H9 (cell line): ENCODE measurements around the gene BABAM1. TPM values are rescaled to one million over a fixed set of nuclear protein-coding genes. Genes with fewer than 3 reads are reported as not detected.

Experiments used
- DNase-seq: peaks from one replicate; pipeline ENCODE4 v3.0.0-alpha.2; 2017
- H2AFZ ChIP-seq: one replicate; pipeline ENCODE4 v1.6.1; 2013; ENCODE audit warnings: mild to moderate bottlenecking, low read length, control low read depth, moderate library complexity
- H2AK5ac ChIP-seq: 2 replicates; pipeline ENCODE4 v1.6.1; 2013; ENCODE audit warnings: low read length, control low read depth, mixed read lengths; ENCODE audit not compliant: insufficient read length
- H2BK120ac ChIP-seq: one replicate; pipeline ENCODE4 v1.6.1; 2013; ENCODE audit warnings: low read depth, mild to moderate bottlenecking, low read length, control low read depth, inconsistent platforms; ENCODE audit not compliant: poor library complexity, severe bottlenecking
- H2BK12ac ChIP-seq: 2 replicates; pipeline ENCODE4 v1.6.1; 2013; ENCODE audit warnings: low read length, control low read depth, mixed read lengths, low read depth; ENCODE audit not compliant: insufficient read length
- H2BK15ac ChIP-seq: 2 replicates; pipeline ENCODE4 v1.6.1; 2013; ENCODE audit warnings: low read depth, low read length, control low read depth
- H2BK20ac ChIP-seq: one replicate; pipeline ENCODE4 v1.6.1; 2013; ENCODE audit warnings: low read depth, mild to moderate bottlenecking, low read length, control low read depth, inconsistent platforms; ENCODE audit not compliant: poor library complexity, severe bottlenecking
- H2BK5ac ChIP-seq: 2 replicates; pipeline ENCODE4 v1.6.1; 2013; ENCODE audit warnings: low read length, control low read depth, mixed read lengths; ENCODE audit not compliant: insufficient read length
- H3K14ac ChIP-seq: 2 replicates; pipeline ENCODE4 v1.6.1; 2013; ENCODE audit warnings: low read length, control low read depth; ENCODE audit not compliant: insufficient read depth
- H3K18ac ChIP-seq: 2 replicates; pipeline ENCODE4 v1.6.1; 2013; ENCODE audit warnings: low read depth, mild to moderate bottlenecking, mixed read lengths, low read length, control low read depth; ENCODE audit not compliant: insufficient read length
- H3K23ac ChIP-seq: 2 replicates; pipeline ENCODE4 v1.6.1; 2013; ENCODE audit warnings: low read length, control low read depth, mixed read lengths, low read depth; ENCODE audit not compliant: insufficient read length
- H3K23me2 ChIP-seq: 2 replicates; pipeline ENCODE4 v1.6.1; 2013; ENCODE audit warnings: low read depth, mild to moderate bottlenecking, mixed read lengths, low read length, control low read depth; ENCODE audit not compliant: insufficient read length, poor library complexity, severe bottlenecking
- H3K27ac ChIP-seq: 2 replicates; pipeline ENCODE4 v1.5.1; 2013; ENCODE audit warnings: low read length, control low read depth, mixed read lengths, low read depth; ENCODE audit not compliant: insufficient read length
- H3K27me3 ChIP-seq: 2 replicates; pipeline ENCODE4 v1.6.1; 2013; ENCODE audit warnings: low read length, control low read depth, inconsistent platforms; ENCODE audit not compliant: insufficient read depth
- H3K4ac ChIP-seq: 2 replicates; pipeline ENCODE4 v1.6.1; 2013; ENCODE audit warnings: low read depth, mild to moderate bottlenecking, control low read depth, inconsistent platforms, low read length, moderate library complexity
- H3K4me1 ChIP-seq: 2 replicates; pipeline ENCODE4 v1.6.1; 2013; ENCODE audit warnings: low read length, control low read depth, inconsistent platforms; ENCODE audit not compliant: insufficient read depth
- H3K4me2 ChIP-seq: 2 replicates; pipeline ENCODE4 v1.6.1; 2013; ENCODE audit warnings: low read length, control low read depth, mixed read lengths; ENCODE audit not compliant: insufficient read length, insufficient read depth
- H3K56ac ChIP-seq: 2 replicates; pipeline ENCODE4 v1.6.1; 2013; ENCODE audit warnings: low read depth, mild to moderate bottlenecking, mixed read lengths, low read length, control low read depth; ENCODE audit not compliant: insufficient read length
- H3K79me1 ChIP-seq: 2 replicates; pipeline ENCODE4 v1.6.1; 2013; ENCODE audit warnings: low read depth, mild to moderate bottlenecking, moderate library complexity, low read length, control low read depth, inconsistent platforms; ENCODE audit not compliant: insufficient read depth, poor library complexity, severe bottlenecking
- H3K79me2 ChIP-seq: 2 replicates; pipeline ENCODE4 v1.6.1; 2013; ENCODE audit warnings: low read length, control low read depth, inconsistent platforms; ENCODE audit not compliant: insufficient read depth
- H3K9ac ChIP-seq: 2 replicates; pipeline ENCODE4 v1.6.1; 2013; ENCODE audit warnings: low read length, control low read depth, mixed read lengths; ENCODE audit not compliant: insufficient read length; ENCODE audit errors: extremely low read depth
- H3K9me3 ChIP-seq: one replicate; pipeline ENCODE4 v1.6.1; 2013; ENCODE audit warnings: low read depth, low read length, inconsistent platforms; ENCODE audit not compliant: control insufficient read depth
- H3T11ph ChIP-seq: one replicate; pipeline ENCODE4 v1.6.1; 2013; ENCODE audit warnings: mild to moderate bottlenecking, low read length, control low read depth, inconsistent platforms
- H4K20me1 ChIP-seq: one replicate; pipeline ENCODE4 v1.6.1; 2013; ENCODE audit not compliant: control insufficient read depth, insufficient read length, insufficient read depth
- H4K5ac ChIP-seq: 2 replicates; pipeline ENCODE4 v1.6.1; 2013; ENCODE audit warnings: low read depth, mild to moderate bottlenecking, mixed read lengths, low read length, control low read depth; ENCODE audit not compliant: insufficient read length
- H4K8ac ChIP-seq: replicated peaks from 2 replicates; pipeline ENCODE4 v1.6.1; 2013; ENCODE audit warnings: low read length, control low read depth, mixed read lengths, low read depth; ENCODE audit not compliant: insufficient read length
- H4K91ac ChIP-seq: 2 replicates; pipeline ENCODE4 v1.6.1; 2013; ENCODE audit warnings: low read depth, mild to moderate bottlenecking, moderate library complexity, mixed read lengths, low read length, control low read depth; ENCODE audit not compliant: insufficient read length
- H3K27ac Mint-ChIP-seq, 3 experiments: 2 replicates in 2 of 3; 3 replicates in 1 of 3; pipeline ENCODE4 v1.8.0; 2020 to 2021; ENCODE audit warnings: mixed read lengths in 3 of 3, mild to moderate bottlenecking in 1 of 3, moderate library complexity in 1 of 3
- H3K27me3 Mint-ChIP-seq: 2 replicates; pipeline ENCODE4 v1.8.0; 2021; ENCODE audit warnings: low read depth, mild to moderate bottlenecking, moderate library complexity, mixed read lengths
- H3K36me3 Mint-ChIP-seq, 3 experiments: 2 replicates in 2 of 3; 3 replicates in 1 of 3; pipeline ENCODE4 v1.8.0; 2020 to 2021; ENCODE audit warnings: low read depth in 3 of 3, mixed read lengths in 3 of 3; ENCODE audit not compliant: insufficient read depth in 1 of 3
- H3K4me1 Mint-ChIP-seq, 2 experiments: 2 replicates each; pipeline ENCODE4 v1.8.0; 2020; ENCODE audit warnings: mixed read lengths in 2 of 2
- H3K4me3 Mint-ChIP-seq, 2 experiments: 2 replicates in 1 of 2; 3 replicates in 1 of 2; pipeline ENCODE4 v1.8.0; 2020 to 2021; ENCODE audit warnings: mild to moderate bottlenecking in 2 of 2, mixed read lengths in 2 of 2, moderate library complexity in 1 of 2
- H3K9me3 Mint-ChIP-seq, 2 experiments: 2 replicates in 1 of 2; 3 replicates in 1 of 2; pipeline ENCODE4 v1.8.0; 2020; ENCODE audit warnings: mild to moderate bottlenecking in 2 of 2, mixed read lengths in 2 of 2, moderate library complexity in 1 of 2
- CTCF ChIP-seq: fragments of 200-600 bp; sonication (generic); conservative IDR thresholded peaks from 3 replicates; pipeline ENCODE4 v1.8.0; 2021; ENCODE audit warnings: antibody characterized with exemption, mild to moderate bottlenecking
- WGBS: extraction: QIAGEN DNeasy Blood & Tissue Kit; methylation state at CpG from one replicate; pipeline ENCODE4 v1.1.7; 2013; ENCODE audit warnings: missing lambda C conversion rate, low lambda C conversion rate, mixed read lengths; ENCODE audit not compliant: insufficient read length; ENCODE audit errors: extremely low coverage; 5-methylcytosine and 5-hydroxymethylcytosine counted together
- total RNA-seq: library from RNA; stranded (reverse); gene quantifications from 2 replicates; pipeline ENCODE4 v1.2.1, GENCODE V29; 2021

The BABAM1 gene
- total RNA-seq, 1 experiment from 2014 or later, result 130 TPM

GRCh38 chr19:17286263-17286662 is 19.0 kb downstream of the BABAM1 start:
- no peak overlapping the region for H3K56ac ChIP-seq
- no peaks in the 10 kb centered on the region for H3K79me2 ChIP-seq
- H3K23me2 ChIP-seq, result peaks cover 5% of the 10 kb centered on the region
- no peak overlapping the region for H2BK120ac ChIP-seq
- H3K18ac ChIP-seq, result no peak overlapping the region
- H3K14ac ChIP-seq, result no peak overlapping the region
- no peak overlapping the region for H2BK20ac ChIP-seq
- Mint-ChIP-seq H3K27me3 (peaks cover 7% of the 10 kb centered on the region), H3K4me1 (peaks cover 7 to 14% of the 10 kb centered on the region in 2 experiments; a peak in 3 of 4 replicates), H3K4me3 (no peak overlapping the region), H3K36me3 (peaks cover 18 to 24% (median 24%) of the 10 kb centered on the region in 3 experiments), H3K27ac (no peak overlapping the region), H3K9me3 (no peaks in the 10 kb centered on the region; a peak in 1 of 5 replicates)
- no peak overlapping the region for H3K23ac ChIP-seq
- DNase-seq, result no peak
- no peaks in the 10 kb centered on the region; the same call in 1 of the 2 replicates for H3K27me3 ChIP-seq
- peaks cover 4% of the 10 kb centered on the region for H4K20me1 ChIP-seq
- no peaks in the 10 kb centered on the region for H3K9me3 ChIP-seq
- H3T11ph ChIP-seq, result no peak overlapping the region
- H3K27ac ChIP-seq, result no peak overlapping the region
- H3K9ac ChIP-seq, result no peak overlapping the region
- no peak overlapping the region for H4K8ac ChIP-seq
- no peak overlapping the region for H2BK12ac ChIP-seq
- H3K4ac ChIP-seq, result no peak overlapping the region
- H2BK5ac ChIP-seq, result no peak overlapping the region
- H2BK15ac ChIP-seq, result no peak overlapping the region
- no peak overlapping the region for H2AK5ac ChIP-seq
- no peak overlapping the region for H2AFZ ChIP-seq
- H4K91ac ChIP-seq, result no peak overlapping the region
- H3K79me1 ChIP-seq, result no peaks in the 10 kb centered on the region
- H3K4me1 ChIP-seq, result no peaks in the 10 kb centered on the region
- no CpG with 5 or more reads among the region's 11 CpGs for WGBS
- H4K5ac ChIP-seq, result no peak overlapping the region
- no peak for TF ChIP-seq CTCF
- H3K4me2 ChIP-seq, result no peak overlapping the region
